Astrocyte (in vitro differentiated cells and primary cell): Measurements from ENCODE around the gene OPALIN. TPM values are rescaled to one million over a fixed set of nuclear protein-coding genes. Genes with fewer than 3 reads are reported as not detected.

ENCODE experiments used
- DNase-seq: peaks from one replicate; pipeline ENCODE4 v3.0.0-alpha.2; 2010; ENCODE audit warnings: low read depth
- FAIRE-seq: peaks from 2 replicates; lab custom pipeline; 2011; peaks lifted over from hg19 to GRCh38; lab: Jason Lieb, UNC
- H2AFZ ChIP-seq: 2 replicates; pipeline ENCODE4 v1.6.0; 2012; ENCODE audit warnings: low read depth, low read length, inconsistent platforms
- H3K27ac ChIP-seq: 2 replicates; pipeline ENCODE4 v1.5.1; 2011; ENCODE audit warnings: low read depth, low read length, inconsistent platforms
- H3K27me3 ChIP-seq: 2 replicates; pipeline ENCODE4 v1.6.0; 2011; ENCODE audit warnings: low read length, inconsistent platforms; ENCODE audit not compliant: insufficient read depth
- H3K36me3 ChIP-seq: 2 replicates; pipeline ENCODE4 v1.5.1; 2011; ENCODE audit warnings: low read length, inconsistent platforms; ENCODE audit not compliant: insufficient read depth
- H3K4me1 ChIP-seq: 2 replicates; pipeline ENCODE4 v1.5.1; 2011; ENCODE audit warnings: low read length, inconsistent platforms; ENCODE audit not compliant: insufficient read depth
- H3K4me2 ChIP-seq: 2 replicates; pipeline ENCODE4 v1.6.0; 2012; ENCODE audit warnings: low read length, inconsistent platforms
- H3K4me3 ChIP-seq: 2 replicates; pipeline ENCODE4 v1.5.1; 2011; ENCODE audit warnings: low read depth, mild to moderate bottlenecking, low read length, inconsistent platforms; ENCODE audit not compliant: insufficient read depth
- H3K79me2 ChIP-seq: 2 replicates; pipeline ENCODE4 v1.6.0; 2012; ENCODE audit warnings: mild to moderate bottlenecking, low read length, inconsistent platforms; ENCODE audit not compliant: insufficient read depth
- H3K9ac ChIP-seq: 2 replicates; pipeline ENCODE4 v1.6.0; 2012; ENCODE audit warnings: mild to moderate bottlenecking, low read length, inconsistent platforms
- H3K9me3 ChIP-seq: 2 replicates; pipeline ENCODE4 v1.5.1; 2012; ENCODE audit warnings: low read depth, mild to moderate bottlenecking, low read length, inconsistent platforms; ENCODE audit not compliant: insufficient read depth
- H4K20me1 ChIP-seq: 2 replicates; pipeline ENCODE4 v1.6.0; 2012; ENCODE audit warnings: low read length, inconsistent platforms; ENCODE audit not compliant: insufficient read depth
- H3K27ac Mint-ChIP-seq: one replicate; pipeline ENCODE4 v1.8.0; 2021; ENCODE audit warnings: mild to moderate bottlenecking, mixed read lengths; ENCODE audit not compliant: unreplicated experiment
- H3K27me3 Mint-ChIP-seq: one replicate; pipeline ENCODE4 v1.8.0; 2021; ENCODE audit warnings: low read depth, mixed read lengths; ENCODE audit not compliant: unreplicated experiment
- H3K36me3 Mint-ChIP-seq: one replicate; pipeline ENCODE4 v1.8.0; 2021; ENCODE audit warnings: low read depth, mixed read lengths; ENCODE audit not compliant: unreplicated experiment
- H3K4me1 Mint-ChIP-seq: one replicate; pipeline ENCODE4 v1.8.0; 2021; ENCODE audit warnings: low read depth, mixed read lengths; ENCODE audit not compliant: unreplicated experiment
- H3K4me3 Mint-ChIP-seq: one replicate; pipeline ENCODE4 v1.8.0; 2021; ENCODE audit warnings: mild to moderate bottlenecking, moderate library complexity, mixed read lengths; ENCODE audit not compliant: unreplicated experiment
- H3K9me3 Mint-ChIP-seq: one replicate; pipeline ENCODE4 v1.8.0; 2021; ENCODE audit warnings: mild to moderate bottlenecking, mixed read lengths; ENCODE audit not compliant: unreplicated experiment
- CTCF ChIP-seq: IDR thresholded peaks from 2 replicates; pipeline ENCODE4 v1.5.1; 2011; ENCODE audit warnings: low read depth, mild to moderate bottlenecking, inconsistent platforms, low read length, moderate library complexity; ENCODE audit not compliant: insufficient read depth
- EZH2 ChIP-seq: IDR thresholded peaks from 2 replicates; pipeline ENCODE4 v1.6.1; 2012; ENCODE audit warnings: mild to moderate bottlenecking, low read length, inconsistent platforms; ENCODE audit not compliant: insufficient read depth
- total RNA-seq: library from RNA; stranded (reverse); gene quantifications from 2 replicates; pipeline ENCODE4 v1.2.1, GENCODE V29; 2021

OPALIN gene
- total RNA-seq, 1 donor from 2014 or later = not detected

- Histone ChIP-seq H3K79me2 (no peaks in the 10 kb centered on the region), H3K9ac (no peak overlapping the region), H2AFZ (no peak overlapping the region), H3K36me3 (no peaks in the 10 kb centered on the region), H3K4me2 (no peak overlapping the region), H3K9me3 (no peaks in the 10 kb centered on the region), H4K20me1 (no peaks in the 10 kb centered on the region), H3K4me1 (no peaks in the 10 kb centered on the region), H3K4me3 (no peak overlapping the region), H3K27ac (no peak overlapping the region), H3K27me3 (peaks cover 7% of the 10 kb centered on the region)
- Mint-ChIP-seq H3K27me3 (peaks cover 13% of the 10 kb centered on the region), H3K4me1 (no peaks in the 10 kb centered on the region), H3K4me3 (no peak overlapping the region), H3K36me3 (no peaks in the 10 kb centered on the region), H3K27ac (no peak overlapping the region), H3K9me3 (peaks cover 6% of the 10 kb centered on the region)
- TF ChIP-seq EZH2 (no peak), CTCF (no peak)
- no peak for DNase-seq
- no peak for FAIRE-seq
These were observed 6.8 kb downstream of the OPALIN start for GRCh38 chr10:96352027-96352426.

GRCh38 chr10:96346295-96346694 is 12.5 kb downstream of the OPALIN start:
- no peak overlapping the region for H3K9ac ChIP-seq
- H3K27me3 ChIP-seq = peaks cover 6% of the 10 kb centered on the region
- H3K9me3 ChIP-seq = peaks cover 3% of the 10 kb centered on the region
- Mint-ChIP-seq H3K4me3 (no peak overlapping the region), H3K36me3 (no peaks in the 10 kb centered on the region), H3K27ac (no peak overlapping the region), H3K4me1 (no peaks in the 10 kb centered on the region), H3K9me3 (peaks cover 8% of the 10 kb centered on the region), H3K27me3 (peaks cover 5% of the 10 kb centered on the region)
- H2AFZ ChIP-seq = no peak overlapping the region
- H3K27ac ChIP-seq = no peak overlapping the region
- H3K4me3 ChIP-seq = no peak overlapping the region
- TF ChIP-seq EZH2 (no peak), CTCF (no peak)
- H3K4me1 ChIP-seq = no peaks in the 10 kb centered on the region
- H3K79me2 ChIP-seq = no peaks in the 10 kb centered on the region
- no peak for FAIRE-seq
- no peak for DNase-seq
- no peaks in the 10 kb centered on the region for H4K20me1 ChIP-seq
- no peaks in the 10 kb centered on the region for H3K36me3 ChIP-seq
- no peak overlapping the region for H3K4me2 ChIP-seq

- DNase-seq = no peak
- no peak overlapping the region for H3K27ac Mint-ChIP-seq
- no peaks in the 10 kb centered on the region for H3K4me1 Mint-ChIP-seq
- H3K9me3 ChIP-seq = peaks cover 3% of the 10 kb centered on the region
- FAIRE-seq = no peak
- H3K27me3 Mint-ChIP-seq = peaks cover 5% of the 10 kb centered on the region
- H2AFZ ChIP-seq = no peak overlapping the region
- no peaks in the 10 kb centered on the region for H4K20me1 ChIP-seq
- H3K9me3 Mint-ChIP-seq = peaks cover 8% of the 10 kb centered on the region
- H3K4me3 Mint-ChIP-seq = no peak overlapping the region
- no peak overlapping the region for H3K9ac ChIP-seq
- H3K4me2 ChIP-seq = no peak overlapping the region
- no peaks in the 10 kb centered on the region for H3K79me2 ChIP-seq
- no peaks in the 10 kb centered on the region for H3K36me3 Mint-ChIP-seq
- H3K27me3 ChIP-seq = peaks cover 2% of the 10 kb centered on the region
- H3K36me3 ChIP-seq = no peaks in the 10 kb centered on the region
- H3K27ac ChIP-seq = no peak overlapping the region
- TF ChIP-seq CTCF = no peak
- TF ChIP-seq EZH2 = no peak
- no peak overlapping the region for H3K4me3 ChIP-seq
- no peaks in the 10 kb centered on the region for H3K4me1 ChIP-seq
These were observed 13.6 kb downstream of the OPALIN start for GRCh38 chr10:96345222-96345621.
